NCI-H1436 treated with DMSO at 0.1 percent for 48 hours (cell line): ENCODE data around the gene APBA2.

Source experiments
- DNase-seq: peaks from one replicate; lab custom pipeline; 2025; lab: John Stamatoyannopoulos, UW

APBA2 gene

GRCh38 chr15:29058903-29059539, 173.2 kb downstream of the APBA2 start:
- no peak for DNase-seq

GRCh38 chr15:29059871-29060640, 174.3 kb downstream of the APBA2 start:
- no peak for DNase-seq

- DNase-seq = no peak
Observed at GRCh38 chr15:29061746-29062145, 176.0 kb downstream of the APBA2 start.

- DNase-seq = no peak
Observed at GRCh38 chr15:29062179-29062591, 176.4 kb downstream of the APBA2 start.

- DNase-seq = no peak
Observed at GRCh38 chr15:29062626-29063025, 176.9 kb downstream of the APBA2 start.

- no peak for DNase-seq
Observed at GRCh38 chr15:29063646-29064045, 177.9 kb downstream of the APBA2 start.

GRCh38 chr15:29064290-29064689, 178.5 kb downstream of the APBA2 start:
- DNase-seq = no peak

- no peak for DNase-seq
Observed at GRCh38 chr15:29064731-29065130, 179.0 kb downstream of the APBA2 start.

- no peak for DNase-seq
Observed at GRCh38 chr15:29065571-29065970, 179.8 kb downstream of the APBA2 start.

- no peak for DNase-seq
Observed at GRCh38 chr15:29066310-29066709, 180.5 kb downstream of the APBA2 start.

- DNase-seq = no peak
Observed at GRCh38 chr15:29066838-29067237, 181.1 kb downstream of the APBA2 start.

GRCh38 chr15:29067949-29068348, 182.2 kb downstream of the APBA2 start:
- DNase-seq = no peak

GRCh38 chr15:29070471-29071231, 184.9 kb downstream of the APBA2 start:
- no peak for DNase-seq

GRCh38 chr15:29071232-29071881, 185.6 kb downstream of the APBA2 start:
- no peak for DNase-seq

GRCh38 chr15:29071882-29072273, 186.1 kb downstream of the APBA2 start:
- DNase-seq = no peak

- no peak for DNase-seq
Observed at GRCh38 chr15:29072444-29072843, 186.7 kb downstream of the APBA2 start.

GRCh38 chr15:29074045-29074444, 188.3 kb downstream of the APBA2 start:
- no peak for DNase-seq

GRCh38 chr15:29078541-29078940, 192.8 kb downstream of the APBA2 start:
- DNase-seq = no peak

GRCh38 chr15:29079479-29079878, 193.7 kb downstream of the APBA2 start:
- no peak for DNase-seq

GRCh38 chr15:29081781-29082180, 196.0 kb downstream of the APBA2 start:
- no peak for DNase-seq

- DNase-seq = no peak
Observed at GRCh38 chr15:29083161-29083560, 197.4 kb downstream of the APBA2 start.

GRCh38 chr15:29083858-29084257, 198.1 kb downstream of the APBA2 start:
- no peak for DNase-seq
